ENCODE measurements around the gene WDR62. TPM values are rescaled to one million over a fixed set of nuclear protein-coding genes. Genes with fewer than 3 reads are reported as not detected.

WDR62 gene
- total RNA-seq, 1 experiment from 2014 or later: 32.9 TPM

DNA sequence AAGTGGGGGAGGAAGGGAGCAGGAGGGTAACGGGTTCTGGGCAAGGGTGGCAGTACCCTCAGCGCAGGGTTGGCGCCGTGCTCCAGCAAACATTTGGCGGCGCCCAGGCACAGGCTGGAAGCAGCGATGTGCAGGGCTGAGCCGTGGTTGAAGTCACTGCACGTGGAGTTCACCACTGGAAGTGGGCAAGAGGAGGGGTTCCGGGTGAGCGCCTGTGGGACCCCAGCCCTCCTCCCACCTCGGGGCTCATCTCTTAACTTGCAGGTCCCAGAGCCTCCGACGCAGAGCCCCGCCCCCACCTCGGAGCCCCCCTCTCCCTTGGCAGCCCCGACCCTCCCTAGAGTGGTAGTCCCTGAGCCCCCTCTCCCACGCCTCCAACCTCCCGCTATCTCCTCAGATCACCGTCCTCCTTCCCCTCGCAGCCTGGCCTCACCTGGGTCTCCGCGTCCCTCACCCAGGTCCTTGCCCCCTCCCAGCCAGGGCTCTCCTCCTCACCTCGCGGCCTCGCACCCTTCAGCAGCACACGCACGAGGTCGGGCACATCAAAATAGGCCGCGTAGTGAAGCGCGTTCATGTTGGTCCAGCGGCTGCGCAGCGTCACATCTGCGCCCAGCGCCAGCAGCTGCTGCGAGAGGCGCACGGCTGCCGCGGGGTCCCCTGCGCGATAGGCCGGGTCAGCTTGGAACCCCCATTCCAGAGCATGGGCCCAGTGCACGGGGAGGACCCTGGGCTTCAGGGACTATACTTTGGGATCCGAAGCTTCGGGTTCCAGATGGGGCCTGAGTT, 28.4 kb upstream of the WDR62 start:
- Histone ChIP-seq H3K9me3 (no peaks in the 10 kb centered on the region), H3K4me1 (no peaks in the 10 kb centered on the region), H3K4me3 (ENCODE audit: low read depth, low read length) (no peak overlapping the region), H3K27me3 (replicated peaks; ENCODE audit: control insufficient read depth, insufficient read depth, low read length) (no peaks in the 10 kb centered on the region), H3K36me3 (ENCODE audit: control insufficient read depth, insufficient read depth, low read length) (no peaks in the 10 kb centered on the region; the same call in 1 of the 2 replicates)
- BruUV-seq (replicated peaks): no TSS peak
- H3K9me3 Mint-ChIP-seq (ENCODE audit: unreplicated experiment): no peaks in the 10 kb centered on the region
- intact Hi-C loops (cut with micrococcal nuclease; ENCODE audit: unreplicated experiment): no loop called here
- peaks cover 22% of the 10 kb centered on the region for H3K36me3 Mint-ChIP-seq (ENCODE audit: insufficient read depth, unreplicated experiment)
- ChIA-PET CTCF (no interaction called here), POLR2A (no interaction called here)
- H3K27ac Mint-ChIP-seq (ENCODE audit: unreplicated experiment): no peak overlapping the region
- TF ChIP-seq, protein P1, sequence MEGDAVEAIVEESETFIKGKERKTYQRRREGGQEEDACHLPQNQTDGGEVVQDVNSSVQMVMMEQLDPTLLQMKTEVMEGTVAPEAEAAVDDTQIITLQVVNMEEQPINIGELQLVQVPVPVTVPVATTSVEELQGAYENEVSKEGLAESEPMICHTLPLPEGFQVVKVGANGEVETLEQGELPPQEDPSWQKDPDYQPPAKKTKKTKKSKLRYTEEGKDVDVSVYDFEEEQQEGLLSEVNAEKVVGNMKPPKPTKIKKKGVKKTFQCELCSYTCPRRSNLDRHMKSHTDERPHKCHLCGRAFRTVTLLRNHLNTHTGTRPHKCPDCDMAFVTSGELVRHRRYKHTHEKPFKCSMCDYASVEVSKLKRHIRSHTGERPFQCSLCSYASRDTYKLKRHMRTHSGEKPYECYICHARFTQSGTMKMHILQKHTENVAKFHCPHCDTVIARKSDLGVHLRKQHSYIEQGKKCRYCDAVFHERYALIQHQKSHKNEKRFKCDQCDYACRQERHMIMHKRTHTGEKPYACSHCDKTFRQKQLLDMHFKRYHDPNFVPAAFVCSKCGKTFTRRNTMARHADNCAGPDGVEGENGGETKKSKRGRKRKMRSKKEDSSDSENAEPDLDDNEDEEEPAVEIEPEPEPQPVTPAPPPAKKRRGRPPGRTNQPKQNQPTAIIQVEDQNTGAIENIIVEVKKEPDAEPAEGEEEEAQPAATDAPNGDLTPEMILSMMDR (IDR thresholded peaks at IDR 0.05; ENCODE audit: insufficient read depth in 1 of 2, low read depth in 1 of 2, low read length in 1 of 2, severe bottlenecking in 1 of 2, unreplicated experiment in 1 of 2): no peak
- no peak overlapping the region for H3K4me3 Mint-ChIP-seq (ENCODE audit: unreplicated experiment)
- H3K27me3 Mint-ChIP-seq (ENCODE audit: insufficient read depth, unreplicated experiment): no peaks in the 10 kb centered on the region
- H3K4me1 Mint-ChIP-seq (ENCODE audit: low read depth, unreplicated experiment): peaks cover 3% of the 10 kb centered on the region
- DNase-seq: no peak

DNA sequence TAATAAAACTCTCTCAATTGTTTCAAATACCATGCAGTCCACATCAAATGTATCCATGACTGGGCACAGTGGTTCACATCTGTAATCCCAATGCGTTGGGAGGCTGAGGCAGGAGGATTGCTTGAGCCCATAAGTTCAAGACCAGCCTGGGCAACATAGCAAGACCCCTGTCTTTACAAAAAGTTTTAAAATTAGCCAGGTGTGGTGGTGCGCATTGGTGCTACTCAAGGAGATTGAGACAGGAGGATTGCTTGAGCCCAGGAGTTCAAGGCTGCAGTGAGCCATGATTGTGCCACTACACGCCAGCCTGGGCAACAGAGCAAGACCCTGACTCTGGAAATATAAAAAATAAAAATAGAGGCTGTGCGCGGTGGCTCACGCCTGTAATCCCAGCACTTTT, 27.0 kb upstream of the WDR62 start:
- H3K27me3 Mint-ChIP-seq (ENCODE audit: insufficient read depth, unreplicated experiment): no peaks in the 10 kb centered on the region
- H3K9me3 Mint-ChIP-seq (ENCODE audit: unreplicated experiment): no peaks in the 10 kb centered on the region
- Histone ChIP-seq H3K9me3 (no peaks in the 10 kb centered on the region), H3K27me3 (replicated peaks; ENCODE audit: control insufficient read depth, insufficient read depth, low read length) (no peaks in the 10 kb centered on the region), H3K36me3 (ENCODE audit: control insufficient read depth, insufficient read depth, low read length) (no peaks in the 10 kb centered on the region; the same call in 1 of the 2 replicates), H3K4me1 (no peaks in the 10 kb centered on the region), H3K4me3 (ENCODE audit: low read depth, low read length) (no peak overlapping the region)
- no TSS peak for BruUV-seq (replicated peaks)
- peaks cover 25% of the 10 kb centered on the region for H3K36me3 Mint-ChIP-seq (ENCODE audit: insufficient read depth, unreplicated experiment)
- TF ChIP-seq, protein P1 (IDR thresholded peaks at IDR 0.05; ENCODE audit: insufficient read depth in 1 of 2, low read depth in 1 of 2, low read length in 1 of 2, severe bottlenecking in 1 of 2, unreplicated experiment in 1 of 2): no peak
- H3K27ac Mint-ChIP-seq (ENCODE audit: unreplicated experiment): no peak overlapping the region
- no peak overlapping the region for H3K4me3 Mint-ChIP-seq (ENCODE audit: unreplicated experiment)
- DNase-seq: no peak
- peaks cover 5% of the 10 kb centered on the region for H3K4me1 Mint-ChIP-seq (ENCODE audit: low read depth, unreplicated experiment)
- intact Hi-C loops (cut with micrococcal nuclease; ENCODE audit: unreplicated experiment): no loop called here
- POLR2A ChIA-PET: no interaction called here
- CTCF ChIA-PET: no interaction called here

DNA sequence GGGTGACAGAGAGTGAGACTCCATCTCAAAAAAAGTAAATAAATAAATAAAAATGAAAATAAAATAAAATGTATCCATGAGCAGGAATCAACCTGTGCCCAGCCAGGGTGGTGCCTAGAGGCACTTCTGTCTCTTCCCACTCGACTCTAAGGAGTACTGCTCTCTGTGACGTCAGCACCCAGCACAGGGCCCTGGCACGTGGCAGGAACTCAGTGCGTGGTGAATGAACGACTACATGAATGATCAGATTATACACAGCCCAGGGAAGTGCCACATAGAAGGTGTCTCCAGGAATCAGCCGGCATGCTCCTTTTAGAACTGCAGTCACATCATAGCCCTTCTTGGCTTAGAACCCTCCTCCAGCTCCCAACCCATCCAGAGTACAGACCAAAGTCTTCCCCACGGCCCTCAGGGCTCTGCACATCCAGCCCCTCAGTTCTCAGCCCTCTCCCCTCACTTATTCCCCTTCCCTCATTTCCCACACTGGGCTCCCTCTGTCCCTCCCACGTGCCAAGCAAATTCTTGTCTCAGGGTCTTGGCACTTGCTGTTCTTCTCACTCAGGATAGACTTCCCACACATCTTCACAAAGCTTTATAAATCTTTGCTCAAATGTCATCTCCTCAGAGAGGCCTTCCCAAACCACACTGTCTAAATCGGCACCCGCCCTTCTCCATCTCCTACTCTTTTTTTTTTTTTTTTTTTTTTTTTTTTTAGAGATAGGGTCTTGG, 26.2 kb upstream of the WDR62 start:
- ChIA-PET CTCF (no interaction called here), POLR2A (no interaction called here)
- intact Hi-C loops (cut with micrococcal nuclease; ENCODE audit: unreplicated experiment): no loop called here
- Histone ChIP-seq H3K27me3 (replicated peaks; ENCODE audit: control insufficient read depth, insufficient read depth, low read length) (no peaks in the 10 kb centered on the region), H3K4me3 (ENCODE audit: low read depth, low read length) (no peak overlapping the region), H3K4me1 (no peaks in the 10 kb centered on the region), H3K9me3 (no peaks in the 10 kb centered on the region), H3K36me3 (ENCODE audit: control insufficient read depth, insufficient read depth, low read length) (no peaks in the 10 kb centered on the region; the same call in 1 of the 2 replicates)
- H3K4me1 Mint-ChIP-seq (ENCODE audit: low read depth, unreplicated experiment): peaks cover 5% of the 10 kb centered on the region
- DNase-seq: no peak
- H3K9me3 Mint-ChIP-seq (ENCODE audit: unreplicated experiment): no peaks in the 10 kb centered on the region
- TF ChIP-seq, protein P1 (IDR thresholded peaks at IDR 0.05; ENCODE audit: insufficient read depth in 1 of 2, low read depth in 1 of 2, low read length in 1 of 2, severe bottlenecking in 1 of 2, unreplicated experiment in 1 of 2): no peak
- no peak overlapping the region for H3K4me3 Mint-ChIP-seq (ENCODE audit: unreplicated experiment)
- BruUV-seq (replicated peaks): no TSS peak
- H3K27me3 Mint-ChIP-seq (ENCODE audit: insufficient read depth, unreplicated experiment): no peaks in the 10 kb centered on the region
- no peak overlapping the region for H3K27ac Mint-ChIP-seq (ENCODE audit: unreplicated experiment)
- peaks cover 19% of the 10 kb centered on the region for H3K36me3 Mint-ChIP-seq (ENCODE audit: insufficient read depth, unreplicated experiment)

Measured in Caco-2 (cell line).